Measurements from ENCODE around the gene INSC. TPM values are rescaled to one million over a fixed set of nuclear protein-coding genes. Genes with fewer than 3 reads are reported as not detected.

INSC gene
- total and polyA plus RNA-seq, 2 experiments from 2014 or later: 0.10 TPM; not detected in 1

- no peaks in the 10 kb centered on the region for H3K36me3 ChIP-seq (replicated peaks; ENCODE audit: insufficient read depth, low read depth)
- H3K27ac ChIP-seq: no peak overlapping the region
- DNase-seq (ENCODE audit: low spot score): no peak
- peaks cover 5% of the 10 kb centered on the region for H3K4me1 ChIP-seq (ENCODE audit: insufficient read depth)
- no peaks in the 10 kb centered on the region for H4K20me1 ChIP-seq (ENCODE audit: insufficient read depth, poor library complexity, severe bottlenecking)
- H3K79me2 ChIP-seq: no peaks in the 10 kb centered on the region
- no peak overlapping the region for H3K4me3 ChIP-seq
- no peak overlapping the region for H3K4me2 ChIP-seq
- WGBS (ENCODE audit: low lambda C conversion rate, missing lambda C conversion rate): 83% methylated on average over 4 of the region's 4 CpGs
- TF ChIP-seq EZH2phosphoT487 (IDR thresholded peaks at IDR 0.05; ENCODE audit: low read depth, severe bottlenecking, unreplicated experiment) (no peak), EZH2 (IDR thresholded peaks at IDR 0.05; ENCODE audit: borderline replicate concordance) (no peak)
- peaks cover 32% of the 10 kb centered on the region for H3K27me3 ChIP-seq
- H2AFZ ChIP-seq: no peak overlapping the region
- no peaks in the 10 kb centered on the region for H3K9me2 ChIP-seq (replicated peaks; ENCODE audit: insufficient read depth)
- no peaks in the 10 kb centered on the region for H3K9me3 ChIP-seq (ENCODE audit: low read depth)
Measured at GRCh38 chr11:15117751-15118150, 3.0 kb downstream of the INSC start.

GRCh38 chr11:15118431-15118830 is 3.7 kb downstream of the INSC start:
- Histone ChIP-seq H3K27me3 (peaks cover 30% of the 10 kb centered on the region), H3K9me3 (ENCODE audit: low read depth) (no peaks in the 10 kb centered on the region), H2AFZ (no peak overlapping the region), H3K4me1 (ENCODE audit: insufficient read depth) (peaks cover 5% of the 10 kb centered on the region), H3K4me3 (no peak overlapping the region), H3K27ac (no peak overlapping the region), H3K4me2 (no peak overlapping the region), H4K20me1 (ENCODE audit: insufficient read depth, poor library complexity, severe bottlenecking) (no peaks in the 10 kb centered on the region), H3K79me2 (no peaks in the 10 kb centered on the region), H3K36me3 (replicated peaks; ENCODE audit: insufficient read depth, low read depth) (no peaks in the 10 kb centered on the region), H3K9me2 (replicated peaks; ENCODE audit: insufficient read depth) (no peaks in the 10 kb centered on the region)
- no peak for DNase-seq (ENCODE audit: low spot score)
- TF ChIP-seq EZH2phosphoT487 (IDR thresholded peaks at IDR 0.05; ENCODE audit: low read depth, severe bottlenecking, unreplicated experiment): no peak
- no peak for TF ChIP-seq CTCF (IDR thresholded peaks at IDR 0.05; ENCODE audit: poor library complexity)
- no peak for TF ChIP-seq EZH2 (IDR thresholded peaks at IDR 0.05; ENCODE audit: borderline replicate concordance)

GRCh38 chr11:15119352-15119751 is 4.6 kb downstream of the INSC start:
- Histone ChIP-seq H3K79me2 (no peaks in the 10 kb centered on the region), H3K27me3 (peaks cover 25% of the 10 kb centered on the region), H3K4me3 (no peak overlapping the region), H3K27ac (no peak overlapping the region), H3K9me3 (ENCODE audit: low read depth) (no peaks in the 10 kb centered on the region), H2AFZ (no peak overlapping the region), H3K4me2 (no peak overlapping the region), H3K36me3 (replicated peaks; ENCODE audit: insufficient read depth, low read depth) (no peaks in the 10 kb centered on the region), H3K4me1 (ENCODE audit: insufficient read depth) (peaks cover 5% of the 10 kb centered on the region), H4K20me1 (ENCODE audit: insufficient read depth, poor library complexity, severe bottlenecking) (no peaks in the 10 kb centered on the region), H3K9me2 (replicated peaks; ENCODE audit: insufficient read depth) (no peaks in the 10 kb centered on the region)
- TF ChIP-seq CTCF (IDR thresholded peaks at IDR 0.05; ENCODE audit: poor library complexity) (no peak), EZH2phosphoT487 (IDR thresholded peaks at IDR 0.05; ENCODE audit: low read depth, severe bottlenecking, unreplicated experiment) (no peak), EZH2 (IDR thresholded peaks at IDR 0.05; ENCODE audit: borderline replicate concordance) (no peak)
- no peak for DNase-seq (ENCODE audit: low spot score)
- 84% methylated on average over 4 of the region's 4 CpGs for WGBS (ENCODE audit: low lambda C conversion rate, missing lambda C conversion rate)

- no peak for DNase-seq (ENCODE audit: low spot score)
- no peak overlapping the region for H2AFZ ChIP-seq
- H3K4me2 ChIP-seq: no peak overlapping the region
- H3K4me1 ChIP-seq (ENCODE audit: insufficient read depth): peaks cover under 1% of the 10 kb centered on the region
- peaks cover 22% of the 10 kb centered on the region for H3K27me3 ChIP-seq
- H3K9me3 ChIP-seq (ENCODE audit: low read depth): no peaks in the 10 kb centered on the region
- H3K79me2 ChIP-seq: no peaks in the 10 kb centered on the region
- H3K36me3 ChIP-seq (replicated peaks; ENCODE audit: insufficient read depth, low read depth): no peaks in the 10 kb centered on the region
- WGBS (ENCODE audit: low lambda C conversion rate, missing lambda C conversion rate): 95% methylated on average over 1 of the region's 1 CpG
- H3K27ac ChIP-seq: no peak overlapping the region
- H3K4me3 ChIP-seq: no peak overlapping the region
- H4K20me1 ChIP-seq (ENCODE audit: insufficient read depth, poor library complexity, severe bottlenecking): no peaks in the 10 kb centered on the region
- H3K9me2 ChIP-seq (replicated peaks; ENCODE audit: insufficient read depth): no peaks in the 10 kb centered on the region
- TF ChIP-seq EZH2 (IDR thresholded peaks at IDR 0.05; ENCODE audit: borderline replicate concordance) (no peak), CTCF (IDR thresholded peaks at IDR 0.05; ENCODE audit: poor library complexity) (no peak), EZH2phosphoT487 (IDR thresholded peaks at IDR 0.05; ENCODE audit: low read depth, severe bottlenecking, unreplicated experiment) (no peak)
Measured at GRCh38 chr11:15119826-15120225, 5.1 kb downstream of the INSC start.
